Measurements from ENCODE around the gene ARHGEF4. TPM values are rescaled to one million over a fixed set of nuclear protein-coding genes. Genes with fewer than 3 reads are reported as not detected.

ARHGEF4 gene
- total RNA-seq, 1 experiment from 2014 or later = 26.6 TPM

DNA sequence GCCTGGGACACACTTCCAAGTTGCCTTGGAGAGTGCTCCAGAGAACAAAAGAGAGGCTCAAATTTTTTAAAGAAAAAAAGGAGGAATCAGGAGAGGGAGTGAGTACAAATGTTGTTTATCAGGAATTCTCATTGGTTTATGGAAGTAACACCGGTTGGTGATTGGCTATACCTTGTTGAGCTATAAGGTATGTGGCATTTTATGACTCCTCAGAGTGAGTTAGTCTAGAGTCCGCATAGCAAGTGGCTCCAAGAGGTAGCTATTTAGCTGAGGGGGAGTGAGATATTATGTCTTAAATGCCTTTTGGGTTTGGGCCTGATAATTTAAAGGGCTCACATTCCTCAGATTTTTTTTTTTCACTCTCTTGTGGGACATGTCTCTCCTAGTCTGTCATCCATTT lies 85.7 kb downstream of the ARHGEF4 start:
- Histone ChIP-seq H3K27me3 (ENCODE audit: insufficient read depth, low read length) (no peaks in the 10 kb centered on the region), H3K27ac (ENCODE audit: low read depth, low read length) (no peak overlapping the region), H3K4me3 (replicated peaks in 1 of 2; ENCODE audit: low read depth in 1 of 2, low read length in 2 of 2) (no peak overlapping the region), H3K4me2 (ENCODE audit: low read length) (no peak overlapping the region), H2AFZ (ENCODE audit: low read depth, low read length, poor library complexity, severe bottlenecking) (no peak overlapping the region), H4K20me1 (ENCODE audit: insufficient read depth) (no peaks in the 10 kb centered on the region), H3K36me3 (ENCODE audit: control insufficient read depth in 1 of 2, insufficient read depth in 2 of 2, low read length in 2 of 2) (no peaks in the 10 kb centered on the region), H3K9ac (ENCODE audit: low read length) (no peak overlapping the region), H3K9me2 (ENCODE audit: insufficient read depth) (no peaks in the 10 kb centered on the region), H3K9me3 (ENCODE audit: control insufficient read depth in 1 of 2, insufficient read depth in 1 of 2, low read depth in 1 of 2, low read length in 2 of 2) (no peaks in the 10 kb centered on the region), H3K79me2 (ENCODE audit: insufficient read depth, low read length) (no peaks in the 10 kb centered on the region), H3K4me1 (ENCODE audit: control insufficient read depth in 1 of 2, insufficient read depth in 2 of 2, low read length in 2 of 2) (no peaks in the 10 kb centered on the region)
- DNase-seq (ENCODE audit: low read depth, low spot score) (no peak), ATAC-seq (no peak)
- ChIA-PET CTCF (no interaction called here), POLR2A (no interaction called here), RAD21 (ENCODE audit: low non-redundant PET in 1 of 2, low total read pairs in 2 of 2, uncharacterized antibody in 2 of 2, unreplicated experiment in 2 of 2) (no interaction called here)
- no peak for TF ChIP-seq ELF1 (IDR thresholded peaks at IDR 0.05; ENCODE audit: borderline replicate concordance, low read depth)
- TF ChIP-seq ZNF274 (IDR thresholded peaks at IDR 0.05; ENCODE audit: low read depth, low read length) = no peak
- no peak for TF ChIP-seq TCF7L2 (IDR thresholded peaks at IDR 0.05; ENCODE audit: borderline replicate concordance, extremely low read depth, insufficient read depth, insufficient read length)
- no peak for TF ChIP-seq POLR2AphosphoS5 (IDR thresholded peaks at IDR 0.05; ENCODE audit: low read depth, low read length)
- no peak for TF ChIP-seq SP1 (IDR thresholded peaks at IDR 0.05; ENCODE audit: low read depth)
- TF ChIP-seq, protein P1, sequence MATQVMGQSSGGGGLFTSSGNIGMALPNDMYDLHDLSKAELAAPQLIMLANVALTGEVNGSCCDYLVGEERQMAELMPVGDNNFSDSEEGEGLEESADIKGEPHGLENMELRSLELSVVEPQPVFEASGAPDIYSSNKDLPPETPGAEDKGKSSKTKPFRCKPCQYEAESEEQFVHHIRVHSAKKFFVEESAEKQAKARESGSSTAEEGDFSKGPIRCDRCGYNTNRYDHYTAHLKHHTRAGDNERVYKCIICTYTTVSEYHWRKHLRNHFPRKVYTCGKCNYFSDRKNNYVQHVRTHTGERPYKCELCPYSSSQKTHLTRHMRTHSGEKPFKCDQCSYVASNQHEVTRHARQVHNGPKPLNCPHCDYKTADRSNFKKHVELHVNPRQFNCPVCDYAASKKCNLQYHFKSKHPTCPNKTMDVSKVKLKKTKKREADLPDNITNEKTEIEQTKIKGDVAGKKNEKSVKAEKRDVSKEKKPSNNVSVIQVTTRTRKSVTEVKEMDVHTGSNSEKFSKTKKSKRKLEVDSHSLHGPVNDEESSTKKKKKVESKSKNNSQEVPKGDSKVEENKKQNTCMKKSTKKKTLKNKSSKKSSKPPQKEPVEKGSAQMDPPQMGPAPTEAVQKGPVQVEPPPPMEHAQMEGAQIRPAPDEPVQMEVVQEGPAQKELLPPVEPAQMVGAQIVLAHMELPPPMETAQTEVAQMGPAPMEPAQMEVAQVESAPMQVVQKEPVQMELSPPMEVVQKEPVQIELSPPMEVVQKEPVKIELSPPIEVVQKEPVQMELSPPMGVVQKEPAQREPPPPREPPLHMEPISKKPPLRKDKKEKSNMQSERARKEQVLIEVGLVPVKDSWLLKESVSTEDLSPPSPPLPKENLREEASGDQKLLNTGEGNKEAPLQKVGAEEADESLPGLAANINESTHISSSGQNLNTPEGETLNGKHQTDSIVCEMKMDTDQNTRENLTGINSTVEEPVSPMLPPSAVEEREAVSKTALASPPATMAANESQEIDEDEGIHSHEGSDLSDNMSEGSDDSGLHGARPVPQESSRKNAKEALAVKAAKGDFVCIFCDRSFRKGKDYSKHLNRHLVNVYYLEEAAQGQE (IDR thresholded peaks at IDR 0.05; ENCODE audit: low read depth) = no peak
- TF ChIP-seq SRF (IDR thresholded peaks at IDR 0.05; ENCODE audit: low read depth) = no peak
- TF ChIP-seq, protein P2, sequence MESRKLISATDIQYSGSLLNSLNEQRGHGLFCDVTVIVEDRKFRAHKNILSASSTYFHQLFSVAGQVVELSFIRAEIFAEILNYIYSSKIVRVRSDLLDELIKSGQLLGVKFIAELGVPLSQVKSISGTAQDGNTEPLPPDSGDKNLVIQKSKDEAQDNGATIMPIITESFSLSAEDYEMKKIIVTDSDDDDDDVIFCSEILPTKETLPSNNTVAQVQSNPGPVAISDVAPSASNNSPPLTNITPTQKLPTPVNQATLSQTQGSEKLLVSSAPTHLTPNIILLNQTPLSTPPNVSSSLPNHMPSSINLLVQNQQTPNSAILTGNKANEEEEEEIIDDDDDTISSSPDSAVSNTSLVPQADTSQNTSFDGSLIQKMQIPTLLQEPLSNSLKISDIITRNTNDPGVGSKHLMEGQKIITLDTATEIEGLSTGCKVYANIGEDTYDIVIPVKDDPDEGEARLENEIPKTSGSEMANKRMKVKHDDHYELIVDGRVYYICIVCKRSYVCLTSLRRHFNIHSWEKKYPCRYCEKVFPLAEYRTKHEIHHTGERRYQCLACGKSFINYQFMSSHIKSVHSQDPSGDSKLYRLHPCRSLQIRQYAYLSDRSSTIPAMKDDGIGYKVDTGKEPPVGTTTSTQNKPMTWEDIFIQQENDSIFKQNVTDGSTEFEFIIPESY (IDR thresholded peaks at IDR 0.05; ENCODE audit: extremely low read depth, insufficient replicate concordance, low read length) = no peak
- no peak for TF ChIP-seq YY1 (IDR thresholded peaks at IDR 0.05; ENCODE audit: extremely low read depth, insufficient replicate concordance, low read depth, low read length)
- TF ChIP-seq CEBPB (IDR thresholded peaks at IDR 0.05; ENCODE audit: low read depth) = no peak
- intact Hi-C loops (cut with micrococcal nuclease) = no loop called here
- BruUV-seq (replicated peaks) = no TSS peak

Data from HCT116 (cell line).